ENCODE results near the gene SCIN.

DNA sequence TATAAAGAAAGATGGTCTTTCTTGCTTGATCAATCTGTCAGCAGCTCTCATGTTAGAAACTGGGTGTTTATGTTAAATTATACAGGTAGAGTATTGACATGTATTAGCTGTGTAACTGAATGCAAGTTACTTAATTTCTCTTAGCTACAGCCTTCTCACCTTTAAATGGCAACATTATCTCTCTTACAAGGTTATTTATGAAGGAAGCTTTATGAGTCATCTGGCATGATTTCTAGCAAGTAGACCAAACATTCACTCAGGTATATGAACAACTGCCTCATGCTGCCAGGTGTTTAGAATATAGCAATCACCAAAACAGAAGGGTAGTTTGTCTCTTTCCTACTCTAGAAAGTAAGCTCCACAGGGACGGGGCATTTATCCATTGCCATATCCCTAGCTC, 125.4 kb downstream of the SCIN start:
- TF ChIP-seq CTCF (IDR thresholded peaks at IDR 0.05) (no peak), POLR2A (IDR thresholded peaks at IDR 0.05) (no peak)

Data from Peyer's patch (tissue), 4 donors.